H9 (cell line): Measurements from ENCODE around the gene ADAMTSL2. TPM values are rescaled to one million over a fixed set of nuclear protein-coding genes. Genes with fewer than 3 reads are reported as not detected.

Source experiments
- DNase-seq: peaks from one replicate; pipeline ENCODE4 v3.0.0-alpha.2; 2017
- H2AFZ ChIP-seq: one replicate; pipeline ENCODE4 v1.6.1; 2013; ENCODE audit warnings: mild to moderate bottlenecking, low read length, control low read depth, moderate library complexity
- H2AK5ac ChIP-seq: 2 replicates; pipeline ENCODE4 v1.6.1; 2013; ENCODE audit warnings: low read length, control low read depth, mixed read lengths; ENCODE audit not compliant: insufficient read length
- H2BK120ac ChIP-seq: one replicate; pipeline ENCODE4 v1.6.1; 2013; ENCODE audit warnings: low read depth, mild to moderate bottlenecking, low read length, control low read depth, inconsistent platforms; ENCODE audit not compliant: poor library complexity, severe bottlenecking
- H2BK12ac ChIP-seq: 2 replicates; pipeline ENCODE4 v1.6.1; 2013; ENCODE audit warnings: low read length, control low read depth, mixed read lengths, low read depth; ENCODE audit not compliant: insufficient read length
- H2BK15ac ChIP-seq: 2 replicates; pipeline ENCODE4 v1.6.1; 2013; ENCODE audit warnings: low read depth, low read length, control low read depth
- H2BK20ac ChIP-seq: one replicate; pipeline ENCODE4 v1.6.1; 2013; ENCODE audit warnings: low read depth, mild to moderate bottlenecking, low read length, control low read depth, inconsistent platforms; ENCODE audit not compliant: poor library complexity, severe bottlenecking
- H2BK5ac ChIP-seq: 2 replicates; pipeline ENCODE4 v1.6.1; 2013; ENCODE audit warnings: low read length, control low read depth, mixed read lengths; ENCODE audit not compliant: insufficient read length
- H3K14ac ChIP-seq: 2 replicates; pipeline ENCODE4 v1.6.1; 2013; ENCODE audit warnings: low read length, control low read depth; ENCODE audit not compliant: insufficient read depth
- H3K18ac ChIP-seq: 2 replicates; pipeline ENCODE4 v1.6.1; 2013; ENCODE audit warnings: low read depth, mild to moderate bottlenecking, mixed read lengths, low read length, control low read depth; ENCODE audit not compliant: insufficient read length
- H3K23ac ChIP-seq: 2 replicates; pipeline ENCODE4 v1.6.1; 2013; ENCODE audit warnings: low read length, control low read depth, mixed read lengths, low read depth; ENCODE audit not compliant: insufficient read length
- H3K23me2 ChIP-seq: 2 replicates; pipeline ENCODE4 v1.6.1; 2013; ENCODE audit warnings: low read depth, mild to moderate bottlenecking, mixed read lengths, low read length, control low read depth; ENCODE audit not compliant: insufficient read length, poor library complexity, severe bottlenecking
- H3K27ac ChIP-seq: 2 replicates; pipeline ENCODE4 v1.5.1; 2013; ENCODE audit warnings: low read length, control low read depth, mixed read lengths, low read depth; ENCODE audit not compliant: insufficient read length
- H3K27me3 ChIP-seq: 2 replicates; pipeline ENCODE4 v1.6.1; 2013; ENCODE audit warnings: low read length, control low read depth, inconsistent platforms; ENCODE audit not compliant: insufficient read depth
- H3K4ac ChIP-seq: 2 replicates; pipeline ENCODE4 v1.6.1; 2013; ENCODE audit warnings: low read depth, mild to moderate bottlenecking, control low read depth, inconsistent platforms, low read length, moderate library complexity
- H3K4me1 ChIP-seq: 2 replicates; pipeline ENCODE4 v1.6.1; 2013; ENCODE audit warnings: low read length, control low read depth, inconsistent platforms; ENCODE audit not compliant: insufficient read depth
- H3K4me2 ChIP-seq: 2 replicates; pipeline ENCODE4 v1.6.1; 2013; ENCODE audit warnings: low read length, control low read depth, mixed read lengths; ENCODE audit not compliant: insufficient read length, insufficient read depth
- H3K56ac ChIP-seq: 2 replicates; pipeline ENCODE4 v1.6.1; 2013; ENCODE audit warnings: low read depth, mild to moderate bottlenecking, mixed read lengths, low read length, control low read depth; ENCODE audit not compliant: insufficient read length
- H3K79me1 ChIP-seq: 2 replicates; pipeline ENCODE4 v1.6.1; 2013; ENCODE audit warnings: low read depth, mild to moderate bottlenecking, moderate library complexity, low read length, control low read depth, inconsistent platforms; ENCODE audit not compliant: insufficient read depth, poor library complexity, severe bottlenecking
- H3K79me2 ChIP-seq: 2 replicates; pipeline ENCODE4 v1.6.1; 2013; ENCODE audit warnings: low read length, control low read depth, inconsistent platforms; ENCODE audit not compliant: insufficient read depth
- H3K9ac ChIP-seq: 2 replicates; pipeline ENCODE4 v1.6.1; 2013; ENCODE audit warnings: low read length, control low read depth, mixed read lengths; ENCODE audit not compliant: insufficient read length; ENCODE audit errors: extremely low read depth
- H3K9me3 ChIP-seq: one replicate; pipeline ENCODE4 v1.6.1; 2013; ENCODE audit warnings: low read depth, low read length, inconsistent platforms; ENCODE audit not compliant: control insufficient read depth
- H3T11ph ChIP-seq: one replicate; pipeline ENCODE4 v1.6.1; 2013; ENCODE audit warnings: mild to moderate bottlenecking, low read length, control low read depth, inconsistent platforms
- H4K20me1 ChIP-seq: one replicate; pipeline ENCODE4 v1.6.1; 2013; ENCODE audit not compliant: control insufficient read depth, insufficient read length, insufficient read depth
- H4K5ac ChIP-seq: 2 replicates; pipeline ENCODE4 v1.6.1; 2013; ENCODE audit warnings: low read depth, mild to moderate bottlenecking, mixed read lengths, low read length, control low read depth; ENCODE audit not compliant: insufficient read length
- H4K8ac ChIP-seq: replicated peaks from 2 replicates; pipeline ENCODE4 v1.6.1; 2013; ENCODE audit warnings: low read length, control low read depth, mixed read lengths, low read depth; ENCODE audit not compliant: insufficient read length
- H4K91ac ChIP-seq: 2 replicates; pipeline ENCODE4 v1.6.1; 2013; ENCODE audit warnings: low read depth, mild to moderate bottlenecking, moderate library complexity, mixed read lengths, low read length, control low read depth; ENCODE audit not compliant: insufficient read length
- H3K27ac Mint-ChIP-seq, 3 experiments: 2 replicates in 2 of 3; 3 replicates in 1 of 3; pipeline ENCODE4 v1.8.0; 2020 to 2021; ENCODE audit warnings: mixed read lengths in 3 of 3, mild to moderate bottlenecking in 1 of 3, moderate library complexity in 1 of 3
- H3K27me3 Mint-ChIP-seq: 2 replicates; pipeline ENCODE4 v1.8.0; 2021; ENCODE audit warnings: low read depth, mild to moderate bottlenecking, moderate library complexity, mixed read lengths
- H3K36me3 Mint-ChIP-seq, 3 experiments: 2 replicates in 2 of 3; 3 replicates in 1 of 3; pipeline ENCODE4 v1.8.0; 2020 to 2021; ENCODE audit warnings: low read depth in 3 of 3, mixed read lengths in 3 of 3; ENCODE audit not compliant: insufficient read depth in 1 of 3
- H3K4me1 Mint-ChIP-seq, 2 experiments: 2 replicates each; pipeline ENCODE4 v1.8.0; 2020; ENCODE audit warnings: mixed read lengths in 2 of 2
- H3K4me3 Mint-ChIP-seq, 2 experiments: 2 replicates in 1 of 2; 3 replicates in 1 of 2; pipeline ENCODE4 v1.8.0; 2020 to 2021; ENCODE audit warnings: mild to moderate bottlenecking in 2 of 2, mixed read lengths in 2 of 2, moderate library complexity in 1 of 2
- H3K9me3 Mint-ChIP-seq, 2 experiments: 2 replicates in 1 of 2; 3 replicates in 1 of 2; pipeline ENCODE4 v1.8.0; 2020; ENCODE audit warnings: mild to moderate bottlenecking in 2 of 2, mixed read lengths in 2 of 2, moderate library complexity in 1 of 2
- WGBS: extraction: QIAGEN DNeasy Blood & Tissue Kit; methylation state at CpG from one replicate; pipeline ENCODE4 v1.1.7; 2013; ENCODE audit warnings: missing lambda C conversion rate, low lambda C conversion rate, mixed read lengths; ENCODE audit not compliant: insufficient read length; ENCODE audit errors: extremely low coverage; 5-methylcytosine and 5-hydroxymethylcytosine counted together
- total RNA-seq: library from RNA; stranded (reverse); gene quantifications from 2 replicates; pipeline ENCODE4 v1.2.1, GENCODE V29; 2021
- TF ChIP-seq, protein P1 (sequence below): fragments of 200-600 bp; sonication (generic); conservative IDR thresholded peaks from 3 replicates; pipeline ENCODE4 v1.8.0; 2021; ENCODE audit warnings: antibody characterized with exemption, mild to moderate bottlenecking

Gene ADAMTSL2
- total RNA-seq, 1 experiment from 2014 or later: 0.61 TPM

DNA sequence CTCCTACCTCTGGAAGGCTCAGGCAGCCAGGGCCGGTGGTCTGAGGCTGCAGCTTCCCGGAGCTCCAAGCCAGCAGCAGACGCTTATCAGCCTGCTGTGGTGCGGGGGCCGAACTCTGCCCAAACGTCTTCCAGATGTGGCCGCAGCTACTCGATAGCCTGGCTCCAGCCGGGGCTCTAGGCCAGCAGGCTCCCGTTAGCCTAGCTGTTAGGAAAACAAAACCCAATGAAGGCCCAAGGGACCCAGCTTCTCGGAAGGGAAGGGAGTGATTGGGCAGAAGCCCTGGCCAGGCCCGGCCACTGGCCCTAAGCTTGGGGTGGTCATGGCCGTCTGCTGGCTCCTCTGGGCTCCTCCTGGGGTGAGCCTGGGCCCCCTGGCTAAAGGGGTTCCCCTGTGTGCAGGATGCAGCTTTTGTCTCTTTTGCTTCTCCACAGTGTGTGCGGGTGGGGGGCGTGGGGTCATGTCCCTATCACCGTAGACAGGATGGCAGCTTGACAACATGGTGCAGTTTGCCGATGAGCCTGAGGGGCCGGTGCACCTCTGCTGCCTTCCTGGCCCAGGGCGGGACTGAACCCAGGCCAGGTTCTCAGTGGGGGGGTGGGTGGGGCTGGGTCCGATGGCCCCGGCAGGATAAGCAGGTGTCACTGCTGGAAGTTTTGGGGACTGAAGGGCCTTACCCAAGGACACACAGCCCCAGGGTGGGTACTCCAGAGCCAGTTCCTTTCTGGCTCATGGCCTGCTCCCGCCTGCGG lies 28.4 kb upstream of the ADAMTSL2 start:
- Histone ChIP-seq H3K23ac (no peak overlapping the region), H2BK5ac (no peak overlapping the region), H3K18ac (no peak overlapping the region), H4K5ac (no peak overlapping the region), H3K9ac (no peak overlapping the region), H2BK12ac (no peak overlapping the region), H4K91ac (no peak overlapping the region), H3K4ac (no peak overlapping the region), H4K8ac (no peak overlapping the region), H3K14ac (no peak overlapping the region), H2BK15ac (no peak overlapping the region), H2BK20ac (no peak overlapping the region), H3K23me2 (no peaks in the 10 kb centered on the region), H3K4me1 (peaks cover 2% of the 10 kb centered on the region; the same call in 1 of the 2 replicates), H2AFZ (no peak overlapping the region), H2BK120ac (no peak overlapping the region), H3K27ac (no peak overlapping the region), H3K56ac (no peak overlapping the region), H3K27me3 (no peaks in the 10 kb centered on the region), H4K20me1 (peaks cover 3% of the 10 kb centered on the region), H3K9me3 (no peaks in the 10 kb centered on the region), H3K79me1 (no peaks in the 10 kb centered on the region), H2AK5ac (no peak overlapping the region), H3T11ph (no peak overlapping the region), H3K79me2 (no peaks in the 10 kb centered on the region), H3K4me2 (no peak overlapping the region)
- H3K27ac Mint-ChIP-seq: no peak overlapping the region
- H3K36me3 Mint-ChIP-seq: peaks cover 0 to 14% (median 4%) of the 10 kb centered on the region in 3 experiments; a peak in 5 of 7 replicates
- peaks cover 8 to 11% of the 10 kb centered on the region in 2 experiments for H3K4me1 Mint-ChIP-seq
- peaks cover 14 to 17% of the 10 kb centered on the region in 2 experiments for H3K9me3 Mint-ChIP-seq
- peaks cover 29% of the 10 kb centered on the region for H3K27me3 Mint-ChIP-seq
- WGBS: no CpG with 5 or more reads among the region's 23 CpGs
- DNase-seq: no peak
- H3K4me3 Mint-ChIP-seq: no peak overlapping the region
- TF ChIP-seq, protein P1, sequence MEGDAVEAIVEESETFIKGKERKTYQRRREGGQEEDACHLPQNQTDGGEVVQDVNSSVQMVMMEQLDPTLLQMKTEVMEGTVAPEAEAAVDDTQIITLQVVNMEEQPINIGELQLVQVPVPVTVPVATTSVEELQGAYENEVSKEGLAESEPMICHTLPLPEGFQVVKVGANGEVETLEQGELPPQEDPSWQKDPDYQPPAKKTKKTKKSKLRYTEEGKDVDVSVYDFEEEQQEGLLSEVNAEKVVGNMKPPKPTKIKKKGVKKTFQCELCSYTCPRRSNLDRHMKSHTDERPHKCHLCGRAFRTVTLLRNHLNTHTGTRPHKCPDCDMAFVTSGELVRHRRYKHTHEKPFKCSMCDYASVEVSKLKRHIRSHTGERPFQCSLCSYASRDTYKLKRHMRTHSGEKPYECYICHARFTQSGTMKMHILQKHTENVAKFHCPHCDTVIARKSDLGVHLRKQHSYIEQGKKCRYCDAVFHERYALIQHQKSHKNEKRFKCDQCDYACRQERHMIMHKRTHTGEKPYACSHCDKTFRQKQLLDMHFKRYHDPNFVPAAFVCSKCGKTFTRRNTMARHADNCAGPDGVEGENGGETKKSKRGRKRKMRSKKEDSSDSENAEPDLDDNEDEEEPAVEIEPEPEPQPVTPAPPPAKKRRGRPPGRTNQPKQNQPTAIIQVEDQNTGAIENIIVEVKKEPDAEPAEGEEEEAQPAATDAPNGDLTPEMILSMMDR: no peak
